Muscle layer of duodenum (tissue), 2 donors: ENCODE measurements around the gene SERPINC1.

Experiments
- H3K27ac ChIP-seq: one replicate; pipeline ENCODE4 v1.7.0; 2013; ENCODE audit warnings: mild to moderate bottlenecking, low read length
- H3K27me3 ChIP-seq: one replicate; pipeline ENCODE4 v1.7.0; 2013; ENCODE audit warnings: low read depth, mild to moderate bottlenecking, control low read depth, low read length
- H3K36me3 ChIP-seq, 2 donors: one replicate each; pipeline ENCODE4 v1.7.0; 2013; ENCODE audit warnings: low read length in 2 of 2, control low read depth in 1 of 2, mild to moderate bottlenecking in 1 of 2; ENCODE audit not compliant: insufficient read depth in 2 of 2, control insufficient read depth in 1 of 2
- H3K4me1 ChIP-seq, 2 donors: one replicate each; pipeline ENCODE4 v1.7.0; 2013; ENCODE audit warnings: low read length in 2 of 2, mild to moderate bottlenecking in 2 of 2, control low read depth in 1 of 2, moderate library complexity in 1 of 2; ENCODE audit not compliant: insufficient read depth in 2 of 2, control insufficient read depth in 1 of 2
- H3K4me3 ChIP-seq, 2 donors: one replicate each; pipeline ENCODE4 v1.7.0; 2013; ENCODE audit warnings: low read length in 2 of 2, low read depth in 1 of 2, mild to moderate bottlenecking in 1 of 2
- H3K9me3 ChIP-seq, 2 donors: one replicate each; pipeline ENCODE4 v1.7.0; 2013; ENCODE audit warnings: low read length in 2 of 2, control low read depth in 1 of 2, mild to moderate bottlenecking in 1 of 2; ENCODE audit not compliant: control insufficient read depth in 1 of 2
- donor health status: healthy.

SERPINC1 gene

GRCh38 chr1:173920861-173921260, 3.7 kb upstream of the SERPINC1 start:
- no peak overlapping the region for H3K27ac ChIP-seq
- H3K4me3 ChIP-seq, result no peak overlapping the region
- no peaks in the 10 kb centered on the region for H3K36me3 ChIP-seq
- H3K4me1 ChIP-seq, result no peaks in the 10 kb centered on the region
- no peaks in the 10 kb centered on the region for H3K9me3 ChIP-seq
- no peaks in the 10 kb centered on the region for H3K27me3 ChIP-seq

GRCh38 chr1:173917635-173918493, 737 bp upstream of the SERPINC1 start:
- no peak overlapping the region for H3K27ac ChIP-seq
- no peaks in the 10 kb centered on the region for H3K27me3 ChIP-seq
- H3K9me3 ChIP-seq, result no peaks in the 10 kb centered on the region
- H3K36me3 ChIP-seq, result no peaks in the 10 kb centered on the region
- H3K4me3 ChIP-seq, result no peak overlapping the region
- H3K4me1 ChIP-seq, result no peaks in the 10 kb centered on the region

- Histone ChIP-seq H3K27ac (no peak overlapping the region), H3K4me1 (no peaks in the 10 kb centered on the region), H3K36me3 (peaks cover 0 to 3% of the 10 kb centered on the region in 2 donors), H3K4me3 (no peak overlapping the region), H3K9me3 (no peaks in the 10 kb centered on the region), H3K27me3 (no peaks in the 10 kb centered on the region)
These were observed 460 bp downstream of the SERPINC1 start for GRCh38 chr1:173916667-173917066.

DNA sequence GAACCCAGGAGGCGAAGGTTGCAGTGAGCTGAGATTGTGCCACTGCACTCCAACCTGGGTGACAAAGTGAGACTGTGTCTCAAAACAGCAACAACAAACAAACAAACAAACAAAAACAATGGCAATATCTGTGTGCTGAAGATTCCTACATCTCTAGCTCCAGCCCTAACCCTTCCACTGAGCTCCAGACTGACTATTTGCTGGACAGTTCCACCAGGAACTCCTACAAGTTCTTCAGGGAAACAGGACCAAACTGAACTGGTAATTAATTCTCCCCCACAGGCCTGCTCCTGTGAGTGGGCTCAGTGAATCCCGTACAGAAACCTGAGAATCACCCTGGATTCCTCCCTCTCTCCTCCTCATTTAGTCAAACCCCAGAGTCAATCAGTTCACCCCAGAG, 1.5 kb downstream of the SERPINC1 start:
- Histone ChIP-seq H3K27ac (no peak overlapping the region), H3K27me3 (no peaks in the 10 kb centered on the region), H3K4me3 (no peak overlapping the region), H3K9me3 (no peaks in the 10 kb centered on the region), H3K36me3 (peaks cover 0 to 4% of the 10 kb centered on the region in 2 donors), H3K4me1 (no peaks in the 10 kb centered on the region)

DNA sequence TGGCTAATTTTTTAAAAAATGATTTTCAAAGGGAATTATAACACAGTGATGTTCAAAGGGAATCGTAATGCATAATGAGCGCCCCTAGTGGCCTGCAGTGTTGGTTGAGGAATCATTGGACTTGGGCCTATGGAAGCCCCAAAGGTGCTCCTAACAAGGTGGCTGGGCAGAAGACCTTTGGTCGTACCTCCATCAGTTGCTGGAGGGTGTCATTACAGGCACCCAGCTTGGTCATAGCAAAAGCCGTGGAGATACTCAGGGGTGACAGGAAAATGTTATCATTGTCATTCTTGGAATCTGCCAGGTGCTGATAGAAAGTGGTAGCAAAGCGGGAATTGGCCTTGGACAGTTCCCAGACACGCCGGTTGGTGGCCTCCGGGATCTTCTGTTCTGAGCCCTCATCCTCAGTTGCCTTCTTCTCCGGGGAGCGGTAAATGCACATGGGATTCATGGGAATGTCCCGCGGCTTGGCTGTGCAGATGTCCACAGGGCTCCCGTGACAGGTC, 2.7 kb downstream of the SERPINC1 start:
- H3K36me3 ChIP-seq, result peaks cover 0 to 8% of the 10 kb centered on the region in 2 donors
- no peak overlapping the region for H3K27ac ChIP-seq
- H3K4me1 ChIP-seq, result no peaks in the 10 kb centered on the region
- no peaks in the 10 kb centered on the region for H3K9me3 ChIP-seq
- no peaks in the 10 kb centered on the region for H3K27me3 ChIP-seq
- H3K4me3 ChIP-seq, result no peak overlapping the region

DNA sequence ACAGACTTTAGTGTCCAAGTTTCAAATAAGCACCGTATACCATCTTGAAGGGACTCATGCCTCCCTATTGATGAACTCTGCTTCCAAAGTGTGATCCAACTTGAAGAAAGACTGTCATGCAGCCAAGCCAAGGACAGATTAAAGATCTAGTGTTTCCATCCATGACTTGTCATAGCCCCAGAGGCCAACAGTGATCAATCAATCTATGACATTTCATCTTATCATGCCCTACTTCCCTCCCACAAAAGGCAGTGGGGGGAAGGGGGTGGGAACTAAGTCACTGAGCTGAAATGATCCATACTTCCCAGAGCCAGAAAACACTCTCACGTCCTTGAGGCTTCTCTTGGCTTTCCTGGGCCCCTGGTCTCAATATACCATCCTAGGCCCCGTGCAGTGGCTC, 4.0 kb downstream of the SERPINC1 start:
- Histone ChIP-seq H3K27me3 (no peaks in the 10 kb centered on the region), H3K9me3 (no peaks in the 10 kb centered on the region), H3K4me1 (no peaks in the 10 kb centered on the region), H3K36me3 (peaks cover 0 to 10% of the 10 kb centered on the region in 2 donors), H3K4me3 (no peak overlapping the region), H3K27ac (no peak overlapping the region)

DNA sequence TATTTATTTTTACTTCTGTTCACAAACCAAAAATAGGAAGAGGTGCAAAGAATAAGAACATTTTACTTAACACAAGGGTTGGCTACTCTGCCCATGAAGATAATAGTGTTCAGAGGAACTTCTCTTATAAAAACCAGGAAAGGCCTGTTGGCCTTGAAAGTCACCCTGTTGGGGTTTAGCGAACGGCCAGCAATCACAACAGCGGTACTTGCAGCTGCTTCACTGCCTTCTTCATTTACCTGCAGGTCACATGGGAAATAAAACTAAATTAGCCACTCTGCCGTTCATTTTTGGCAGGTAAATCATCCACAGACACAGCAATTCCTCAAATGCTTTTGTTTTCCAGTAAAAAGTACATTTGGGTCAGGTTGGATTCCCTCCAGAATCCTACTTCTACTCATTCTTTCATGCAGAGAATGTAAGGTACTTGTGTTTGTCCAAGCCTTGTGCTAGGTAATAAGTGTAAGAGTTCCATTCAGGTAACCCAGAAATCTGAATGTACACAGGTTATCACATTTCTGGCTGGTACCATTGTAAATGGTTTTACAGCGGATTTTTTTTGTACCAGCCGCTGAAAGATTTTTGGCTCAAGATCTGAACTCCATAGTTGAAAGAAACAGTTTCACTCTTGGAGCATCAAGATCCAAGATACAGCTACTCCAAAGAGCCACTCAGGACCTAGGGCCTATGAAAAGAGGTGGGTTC, 13.1 kb downstream of the SERPINC1 start:
- Histone ChIP-seq H3K27me3 (no peaks in the 10 kb centered on the region), H3K9me3 (no peaks in the 10 kb centered on the region), H3K4me3 (no peak overlapping the region), H3K27ac (no peak overlapping the region), H3K36me3 (peaks cover 0 to 7% of the 10 kb centered on the region in 2 donors), H3K4me1 (no peaks in the 10 kb centered on the region)

- no peaks in the 10 kb centered on the region for H3K27me3 ChIP-seq
- no peaks in the 10 kb centered on the region for H3K4me1 ChIP-seq
- H3K4me3 ChIP-seq, result no peak overlapping the region
- peaks cover 0 to 7% of the 10 kb centered on the region in 2 donors for H3K36me3 ChIP-seq
- H3K27ac ChIP-seq, result no peak overlapping the region
- H3K9me3 ChIP-seq, result no peaks in the 10 kb centered on the region
These were observed 16.1 kb downstream of the SERPINC1 start for GRCh38 chr1:173900992-173901391.

- Histone ChIP-seq H3K27me3 (no peaks in the 10 kb centered on the region), H3K4me3 (no peak overlapping the region), H3K9me3 (no peaks in the 10 kb centered on the region), H3K27ac (no peak overlapping the region), H3K4me1 (no peaks in the 10 kb centered on the region), H3K36me3 (peaks cover 0 to 7% of the 10 kb centered on the region in 2 donors)
These were observed 16.7 kb downstream of the SERPINC1 start for GRCh38 chr1:173900427-173900826.

GRCh38 chr1:173894189-173894588, 22.9 kb downstream of the SERPINC1 start:
- Histone ChIP-seq H3K27me3 (no peaks in the 10 kb centered on the region), H3K36me3 (peaks cover 0 to 5% of the 10 kb centered on the region in 2 donors), H3K9me3 (no peaks in the 10 kb centered on the region), H3K4me1 (no peaks in the 10 kb centered on the region), H3K27ac (no peak overlapping the region), H3K4me3 (no peak overlapping the region)

GRCh38 chr1:173893611-173894010, 23.5 kb downstream of the SERPINC1 start:
- Histone ChIP-seq H3K9me3 (no peaks in the 10 kb centered on the region), H3K36me3 (peaks cover 0 to 5% of the 10 kb centered on the region in 2 donors), H3K4me3 (no peak overlapping the region), H3K27me3 (no peaks in the 10 kb centered on the region), H3K27ac (no peak overlapping the region), H3K4me1 (no peaks in the 10 kb centered on the region)
